ENCODE results near the gene TMEM131L.
A peak's percentile ranks its signal among the peaks of the same experiment; 100 is the strongest.

DNA sequence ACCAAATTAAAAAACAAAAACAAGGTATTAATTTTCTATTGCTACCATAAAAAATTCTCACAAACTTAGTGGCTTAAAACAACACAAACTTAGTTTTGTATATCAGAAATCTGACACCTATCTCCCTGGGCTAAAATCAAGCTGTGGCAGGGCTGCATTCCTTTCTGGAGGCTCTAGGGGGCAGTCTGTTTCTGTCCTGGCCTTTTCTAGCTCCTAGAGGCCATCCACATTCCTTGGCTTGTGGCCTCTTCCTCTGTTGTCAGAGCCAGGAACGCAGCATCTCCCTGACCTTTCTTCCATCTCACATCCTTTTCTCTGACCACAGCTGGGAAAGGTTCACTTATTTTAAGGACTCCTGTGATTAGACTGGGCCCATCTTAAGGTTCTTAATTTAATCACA lies 179.0 kb downstream of the TMEM131L start:
- TF ChIP-seq POLR2A (IDR thresholded peaks at IDR 0.05; ENCODE audit: borderline replicate concordance, extremely low read depth, insufficient read depth, insufficient read length) (no peak), EZH2 (IDR thresholded peaks at IDR 0.05) (no peak), CEBPB (IDR thresholded peaks at IDR 0.05; ENCODE audit: low read depth) (no peak), POLR2AphosphoS5 (IDR thresholded peaks at IDR 0.05; ENCODE audit: low read depth, low read length) (no peak), ZFX (IDR thresholded peaks at IDR 0.05) (no peak), TCF7L2 (IDR thresholded peaks at IDR 0.05; ENCODE audit: borderline replicate concordance, extremely low read depth, insufficient read depth, insufficient read length) (no peak), CBX3 (IDR thresholded peaks at IDR 0.05; ENCODE audit: low read depth) (0 out of 2 replicates have a peak, but pooled peaks have one; percentile 35), YY1 (IDR thresholded peaks at IDR 0.05; ENCODE audit: extremely low read depth, insufficient replicate concordance, low read depth, low read length) (no peak), ZNF274 (IDR thresholded peaks at IDR 0.05; ENCODE audit: low read depth, low read length) (no peak), SP1 (IDR thresholded peaks at IDR 0.05; ENCODE audit: low read depth) (no peak), RAD21 (IDR thresholded peaks at IDR 0.05; ENCODE audit: low read depth) (peak; percentile 27), JUND (IDR thresholded peaks at IDR 0.05) (no peak)
- TF ChIP-seq, protein P1, sequence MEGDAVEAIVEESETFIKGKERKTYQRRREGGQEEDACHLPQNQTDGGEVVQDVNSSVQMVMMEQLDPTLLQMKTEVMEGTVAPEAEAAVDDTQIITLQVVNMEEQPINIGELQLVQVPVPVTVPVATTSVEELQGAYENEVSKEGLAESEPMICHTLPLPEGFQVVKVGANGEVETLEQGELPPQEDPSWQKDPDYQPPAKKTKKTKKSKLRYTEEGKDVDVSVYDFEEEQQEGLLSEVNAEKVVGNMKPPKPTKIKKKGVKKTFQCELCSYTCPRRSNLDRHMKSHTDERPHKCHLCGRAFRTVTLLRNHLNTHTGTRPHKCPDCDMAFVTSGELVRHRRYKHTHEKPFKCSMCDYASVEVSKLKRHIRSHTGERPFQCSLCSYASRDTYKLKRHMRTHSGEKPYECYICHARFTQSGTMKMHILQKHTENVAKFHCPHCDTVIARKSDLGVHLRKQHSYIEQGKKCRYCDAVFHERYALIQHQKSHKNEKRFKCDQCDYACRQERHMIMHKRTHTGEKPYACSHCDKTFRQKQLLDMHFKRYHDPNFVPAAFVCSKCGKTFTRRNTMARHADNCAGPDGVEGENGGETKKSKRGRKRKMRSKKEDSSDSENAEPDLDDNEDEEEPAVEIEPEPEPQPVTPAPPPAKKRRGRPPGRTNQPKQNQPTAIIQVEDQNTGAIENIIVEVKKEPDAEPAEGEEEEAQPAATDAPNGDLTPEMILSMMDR (IDR thresholded peaks at IDR 0.05 in 2 of 3, conservative IDR thresholded peaks at IDR 0.05 in 1 of 3; ENCODE audit: borderline replicate concordance in 1 of 3, insufficient read depth in 1 of 3, low read depth in 2 of 3, low read length in 2 of 3): peak; percentile 8 to 58 (median 45); a peak in 5 of 6 replicates
- TF ChIP-seq, protein P2, sequence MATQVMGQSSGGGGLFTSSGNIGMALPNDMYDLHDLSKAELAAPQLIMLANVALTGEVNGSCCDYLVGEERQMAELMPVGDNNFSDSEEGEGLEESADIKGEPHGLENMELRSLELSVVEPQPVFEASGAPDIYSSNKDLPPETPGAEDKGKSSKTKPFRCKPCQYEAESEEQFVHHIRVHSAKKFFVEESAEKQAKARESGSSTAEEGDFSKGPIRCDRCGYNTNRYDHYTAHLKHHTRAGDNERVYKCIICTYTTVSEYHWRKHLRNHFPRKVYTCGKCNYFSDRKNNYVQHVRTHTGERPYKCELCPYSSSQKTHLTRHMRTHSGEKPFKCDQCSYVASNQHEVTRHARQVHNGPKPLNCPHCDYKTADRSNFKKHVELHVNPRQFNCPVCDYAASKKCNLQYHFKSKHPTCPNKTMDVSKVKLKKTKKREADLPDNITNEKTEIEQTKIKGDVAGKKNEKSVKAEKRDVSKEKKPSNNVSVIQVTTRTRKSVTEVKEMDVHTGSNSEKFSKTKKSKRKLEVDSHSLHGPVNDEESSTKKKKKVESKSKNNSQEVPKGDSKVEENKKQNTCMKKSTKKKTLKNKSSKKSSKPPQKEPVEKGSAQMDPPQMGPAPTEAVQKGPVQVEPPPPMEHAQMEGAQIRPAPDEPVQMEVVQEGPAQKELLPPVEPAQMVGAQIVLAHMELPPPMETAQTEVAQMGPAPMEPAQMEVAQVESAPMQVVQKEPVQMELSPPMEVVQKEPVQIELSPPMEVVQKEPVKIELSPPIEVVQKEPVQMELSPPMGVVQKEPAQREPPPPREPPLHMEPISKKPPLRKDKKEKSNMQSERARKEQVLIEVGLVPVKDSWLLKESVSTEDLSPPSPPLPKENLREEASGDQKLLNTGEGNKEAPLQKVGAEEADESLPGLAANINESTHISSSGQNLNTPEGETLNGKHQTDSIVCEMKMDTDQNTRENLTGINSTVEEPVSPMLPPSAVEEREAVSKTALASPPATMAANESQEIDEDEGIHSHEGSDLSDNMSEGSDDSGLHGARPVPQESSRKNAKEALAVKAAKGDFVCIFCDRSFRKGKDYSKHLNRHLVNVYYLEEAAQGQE (IDR thresholded peaks at IDR 0.05; ENCODE audit: low read depth): no peak
